A673 (cell line): ENCODE results near the gene PUDP.

Experiments used
- EZH2 ChIP-seq: fragments of 200-600 bp; sonication (generic); IDR thresholded peaks from 2 replicates; pipeline ENCODE4 v1.6.1; 2017; ENCODE audit warnings: borderline replicate concordance, low read depth, mild to moderate bottlenecking, mixed read lengths, antibody characterized with exemption, low read length; ENCODE audit not compliant: poor library complexity, severe bottlenecking
- TF ChIP-seq, protein P1 (sequence below): fragments of 300-800, 200-600 bp; sonication (generic); conservative IDR thresholded peaks from 2 replicates; pipeline ENCODE4 v1.5.1; 2017; ENCODE audit warnings: low read depth, mild to moderate bottlenecking, antibody characterized with exemption, low read length, moderate library complexity, mixed read lengths

DNA sequence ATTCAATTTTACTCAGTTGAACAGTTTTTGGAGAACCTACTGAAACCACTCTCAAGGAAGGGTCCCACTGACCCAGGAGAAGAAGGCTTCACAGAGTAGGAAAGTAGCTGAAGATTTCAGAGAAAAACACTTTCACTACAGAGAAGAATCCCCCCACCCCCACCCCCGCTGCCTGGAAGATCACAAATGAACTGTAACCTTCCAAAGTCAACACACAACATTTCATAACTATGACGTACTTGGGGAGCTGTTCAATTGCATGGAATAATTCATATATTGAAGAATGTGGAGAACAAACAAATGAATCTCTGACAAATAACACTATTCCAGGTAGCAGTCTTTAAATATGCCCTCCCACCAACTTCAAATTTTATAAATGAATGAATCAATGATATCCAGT is 86.5 kb downstream of the PUDP start:
- TF ChIP-seq, protein P1, sequence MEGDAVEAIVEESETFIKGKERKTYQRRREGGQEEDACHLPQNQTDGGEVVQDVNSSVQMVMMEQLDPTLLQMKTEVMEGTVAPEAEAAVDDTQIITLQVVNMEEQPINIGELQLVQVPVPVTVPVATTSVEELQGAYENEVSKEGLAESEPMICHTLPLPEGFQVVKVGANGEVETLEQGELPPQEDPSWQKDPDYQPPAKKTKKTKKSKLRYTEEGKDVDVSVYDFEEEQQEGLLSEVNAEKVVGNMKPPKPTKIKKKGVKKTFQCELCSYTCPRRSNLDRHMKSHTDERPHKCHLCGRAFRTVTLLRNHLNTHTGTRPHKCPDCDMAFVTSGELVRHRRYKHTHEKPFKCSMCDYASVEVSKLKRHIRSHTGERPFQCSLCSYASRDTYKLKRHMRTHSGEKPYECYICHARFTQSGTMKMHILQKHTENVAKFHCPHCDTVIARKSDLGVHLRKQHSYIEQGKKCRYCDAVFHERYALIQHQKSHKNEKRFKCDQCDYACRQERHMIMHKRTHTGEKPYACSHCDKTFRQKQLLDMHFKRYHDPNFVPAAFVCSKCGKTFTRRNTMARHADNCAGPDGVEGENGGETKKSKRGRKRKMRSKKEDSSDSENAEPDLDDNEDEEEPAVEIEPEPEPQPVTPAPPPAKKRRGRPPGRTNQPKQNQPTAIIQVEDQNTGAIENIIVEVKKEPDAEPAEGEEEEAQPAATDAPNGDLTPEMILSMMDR = no peak
- TF ChIP-seq EZH2 = no peak
